GM18858 (cell line): ENCODE results near the gene FCRL6.

ENCODE experiments used
- ATAC-seq: cut with Tn5 transposase; IDR thresholded peaks from one replicate; pipeline ENCODE4 v1.9.1; 2021; ENCODE audit not compliant: unreplicated experiment

FCRL6 gene

DNA sequence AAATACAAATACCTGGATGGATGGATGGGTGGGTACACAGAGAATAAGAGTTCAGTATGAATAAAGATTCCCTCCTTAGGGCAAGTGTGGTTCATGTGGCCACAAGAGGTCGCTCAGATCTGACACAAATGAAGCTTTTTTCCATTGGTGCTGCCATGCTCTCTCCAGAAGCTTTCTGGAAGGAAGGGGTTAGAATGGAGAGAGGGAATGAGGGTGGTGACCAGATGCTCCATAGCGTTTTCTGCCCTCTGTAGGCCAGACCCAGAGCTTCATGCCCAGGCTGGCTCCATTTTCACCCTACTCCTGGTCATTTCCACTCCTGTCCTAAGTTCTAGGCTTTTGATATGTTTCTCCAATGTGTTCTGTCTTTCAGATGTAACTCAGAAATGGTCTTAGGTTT is 3.3 kb upstream of the FCRL6 start:
- no peak for ATAC-seq

DNA sequence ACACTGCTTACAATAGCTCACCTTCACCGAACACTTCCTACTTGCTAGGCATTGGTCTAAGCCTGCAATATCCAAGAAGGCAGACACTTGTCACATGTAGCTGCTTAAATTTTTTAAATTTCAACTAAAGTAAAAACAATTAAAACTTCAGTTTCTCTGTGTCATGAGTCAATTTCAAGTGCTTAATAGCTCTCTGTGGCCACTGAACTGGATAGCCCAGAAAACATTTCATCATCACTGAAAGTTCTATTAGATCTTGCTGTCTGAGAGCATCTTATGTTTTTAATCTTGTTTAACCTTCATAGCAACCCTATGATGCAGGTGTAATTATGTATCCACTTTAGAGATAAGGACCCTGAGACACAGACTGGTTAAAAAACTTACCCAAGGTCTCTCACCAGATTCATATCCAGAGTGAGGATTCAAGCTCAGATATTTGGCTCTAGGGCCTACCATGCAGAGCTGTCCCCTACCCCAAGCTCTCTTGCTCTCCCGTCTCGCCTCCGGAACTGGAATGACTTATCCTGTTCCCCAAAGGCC is 2.6 kb upstream of the FCRL6 start:
- no peak for ATAC-seq

DNA sequence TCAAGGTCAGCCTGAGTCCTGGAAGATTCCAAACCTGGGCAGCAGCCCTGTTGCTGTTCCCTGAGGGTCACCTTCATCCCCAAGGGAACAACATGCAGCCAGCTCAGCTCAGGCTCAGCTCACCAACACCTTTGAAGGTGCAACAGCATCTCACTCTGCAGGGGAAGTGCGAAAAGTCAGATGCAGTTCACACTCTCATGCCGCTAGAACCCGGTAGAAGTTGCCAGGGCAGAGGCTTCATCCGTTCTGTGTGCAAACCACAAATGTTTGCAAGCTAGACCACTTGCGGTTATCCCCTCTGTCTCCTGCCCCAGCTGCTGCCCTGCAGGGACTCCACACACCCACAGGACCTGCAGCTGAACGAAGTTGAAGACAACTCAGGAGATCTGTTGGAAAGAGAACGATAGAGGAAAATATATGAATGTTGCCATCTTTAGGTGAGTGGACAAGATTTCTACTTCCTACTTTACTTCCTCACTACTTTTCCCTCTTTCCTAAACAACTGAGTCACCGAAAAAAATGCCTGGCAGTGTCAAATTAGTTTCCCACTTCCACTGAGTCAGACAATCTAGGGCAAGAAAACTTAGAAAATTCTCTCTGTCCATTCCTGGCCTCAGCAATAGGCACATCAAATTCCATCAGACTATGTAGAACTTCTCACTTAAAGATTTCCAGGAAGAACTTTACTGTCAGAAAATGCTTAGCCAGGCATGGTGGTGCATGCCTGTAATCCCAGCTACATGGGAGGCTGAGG is 1.8 kb upstream of the FCRL6 start:
- peak; percentile 64 for ATAC-seq

DNA sequence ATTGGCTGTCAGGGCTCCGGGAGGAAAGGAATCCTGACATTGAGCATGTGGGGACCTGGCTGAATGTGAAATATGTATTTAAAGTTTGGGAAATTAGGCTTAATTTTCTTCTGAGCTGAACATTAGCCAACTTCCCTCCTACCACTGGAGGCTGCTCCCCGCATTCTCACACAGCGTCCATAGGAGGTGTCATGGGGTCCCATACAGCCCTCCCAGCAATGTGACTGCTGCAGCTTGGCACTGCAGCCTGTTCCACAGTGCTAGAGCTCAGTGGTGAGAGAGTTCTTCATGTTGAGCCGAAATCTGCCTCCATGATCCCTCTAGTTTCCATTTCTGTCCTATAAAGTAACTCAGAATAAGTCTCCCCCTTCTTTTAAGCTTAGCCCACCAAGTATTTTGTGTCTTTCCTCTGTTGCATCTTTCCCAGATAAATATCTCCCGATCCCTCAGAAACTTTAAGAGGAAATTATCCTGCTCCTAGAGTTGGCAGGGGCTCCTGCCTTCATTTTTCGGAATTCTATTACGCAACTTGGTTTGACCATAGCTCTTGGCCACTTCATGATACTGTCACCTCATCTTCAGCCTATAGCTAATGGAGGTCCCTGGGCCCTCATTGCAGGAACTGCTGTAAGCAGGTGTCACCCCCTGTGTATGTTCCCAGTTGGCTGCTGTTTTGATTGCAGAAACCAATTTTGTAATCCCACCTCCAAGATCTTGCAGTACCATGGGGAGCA is 2.0 kb downstream of the FCRL6 start:
- no peak for ATAC-seq

DNA sequence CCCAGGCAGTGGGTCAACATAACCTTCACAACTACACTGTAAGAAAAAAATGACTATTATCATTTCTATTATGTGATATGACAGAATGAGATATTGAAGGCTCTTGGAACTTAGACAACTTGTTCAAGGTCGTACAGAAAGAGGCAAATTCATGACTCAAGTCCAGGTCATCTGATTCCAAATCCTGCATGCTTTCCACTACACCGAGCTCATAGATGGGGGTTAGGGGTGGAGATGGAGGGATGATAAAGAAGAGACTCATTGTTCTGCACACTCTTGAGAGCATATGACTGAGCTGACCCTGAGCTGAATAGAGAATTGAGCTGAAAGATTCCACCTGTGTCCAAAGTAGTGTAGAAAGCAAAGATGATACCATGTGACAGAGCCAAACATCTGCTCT is 2.8 kb downstream of the FCRL6 start:
- ATAC-seq, result no peak

DNA sequence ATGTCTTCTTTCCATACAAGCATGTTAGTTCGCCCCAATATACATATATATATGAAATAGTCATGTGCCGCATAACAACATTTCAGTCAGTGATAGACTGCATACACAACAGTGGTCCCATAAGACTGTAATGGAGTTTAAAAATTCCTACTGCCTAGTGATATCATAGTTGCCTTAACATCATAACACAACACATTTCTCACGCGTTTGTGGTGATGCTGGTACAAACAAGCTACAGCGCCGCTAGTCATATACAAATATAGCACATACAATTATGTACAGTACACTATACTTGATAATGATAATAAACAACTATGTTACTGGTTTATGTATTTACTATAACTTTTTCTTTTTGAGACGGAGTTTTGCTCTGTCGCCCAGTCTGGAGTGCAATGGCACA is 13.8 kb downstream of the FCRL6 start:
- ATAC-seq, result no peak

DNA sequence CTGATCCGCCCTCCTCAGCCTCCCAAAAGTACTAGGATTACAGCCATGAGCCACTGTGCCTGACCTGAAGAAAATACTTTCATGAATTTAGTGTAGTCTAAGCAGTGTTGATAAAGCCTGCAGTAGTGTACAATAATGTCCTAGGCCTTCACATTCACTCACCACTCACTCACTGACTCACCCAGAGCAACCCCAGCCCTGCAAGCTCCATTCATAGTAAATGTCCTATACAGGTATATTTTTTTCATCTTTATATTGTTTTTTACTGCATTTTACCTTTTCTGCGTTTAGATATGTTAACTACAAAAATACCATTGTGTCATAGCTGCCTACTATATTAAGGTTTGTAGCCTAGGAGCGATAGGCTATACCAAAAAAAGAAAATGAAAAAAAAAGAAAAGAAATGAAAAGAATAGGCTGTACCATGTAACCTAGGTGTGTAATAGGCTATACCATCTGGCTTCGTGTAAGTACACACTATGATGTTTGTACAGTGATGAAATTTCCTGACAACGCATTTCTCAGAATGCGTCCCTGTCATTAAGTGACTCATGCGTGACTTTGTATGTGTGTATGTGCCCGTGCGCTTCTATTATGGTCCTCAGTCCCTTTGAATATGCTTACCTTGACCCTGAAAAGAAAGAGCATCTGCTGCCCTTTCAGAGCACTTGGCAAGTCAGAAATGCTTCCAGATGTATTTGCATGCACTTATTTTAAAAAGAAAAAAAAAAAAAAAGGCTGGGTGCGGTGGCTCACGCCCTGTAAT is 15.3 kb downstream of the FCRL6 start:
- ATAC-seq, result no peak

DNA sequence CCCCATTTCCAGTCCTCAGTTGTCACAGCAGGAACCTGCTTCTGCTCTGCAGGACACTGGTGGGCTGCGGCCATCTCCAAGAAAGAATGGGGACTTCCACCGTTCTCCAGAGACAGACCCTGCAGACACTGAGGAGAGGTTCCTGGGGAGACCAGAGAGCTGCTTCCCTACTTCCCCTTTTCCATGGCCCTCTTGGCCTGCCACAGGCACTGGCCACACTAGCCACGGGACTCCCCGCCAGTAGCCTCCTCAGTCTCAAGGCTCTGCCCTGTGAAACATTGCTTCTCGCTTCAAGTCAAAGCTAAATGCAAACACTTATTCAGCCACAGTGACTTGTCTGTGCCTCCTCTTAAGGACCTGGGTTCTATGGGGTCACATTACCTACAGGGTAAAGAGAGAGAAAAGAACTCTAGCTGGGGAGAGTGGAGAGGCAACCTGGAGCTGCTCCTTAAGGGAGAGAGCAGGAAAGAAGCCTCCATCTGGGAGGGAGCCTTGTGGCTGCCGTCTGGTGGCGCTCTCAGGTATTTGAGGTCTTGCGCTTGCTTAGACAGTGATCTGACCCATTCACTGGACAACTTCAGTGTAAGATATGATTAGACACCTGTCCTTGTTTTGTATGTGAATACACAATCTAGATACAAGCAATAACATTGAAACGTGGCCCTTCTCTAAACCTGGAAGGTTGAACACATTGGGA is 19.2 kb downstream of the FCRL6 start:
- ATAC-seq, result no peak

DNA sequence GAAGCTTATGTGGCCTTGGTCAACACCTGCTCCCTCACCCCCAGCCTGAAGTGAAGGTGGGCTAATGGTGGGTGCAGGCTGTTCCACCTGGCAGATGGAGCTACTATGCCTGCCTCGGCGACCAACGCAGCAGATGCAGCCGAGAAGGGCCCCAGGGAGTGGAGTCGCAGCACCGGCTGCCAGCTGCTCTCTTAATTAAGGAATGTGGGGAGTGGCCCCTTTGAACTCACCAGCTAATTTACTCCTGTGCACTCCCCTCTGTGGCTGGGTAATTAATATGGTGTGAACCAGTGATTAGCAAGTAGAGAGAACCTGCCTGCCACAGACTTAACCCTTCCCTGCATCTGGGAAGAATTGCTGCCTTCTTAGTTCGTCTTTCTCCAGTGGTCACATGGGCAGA is 21.2 kb downstream of the FCRL6 start:
- no peak for ATAC-seq

DNA sequence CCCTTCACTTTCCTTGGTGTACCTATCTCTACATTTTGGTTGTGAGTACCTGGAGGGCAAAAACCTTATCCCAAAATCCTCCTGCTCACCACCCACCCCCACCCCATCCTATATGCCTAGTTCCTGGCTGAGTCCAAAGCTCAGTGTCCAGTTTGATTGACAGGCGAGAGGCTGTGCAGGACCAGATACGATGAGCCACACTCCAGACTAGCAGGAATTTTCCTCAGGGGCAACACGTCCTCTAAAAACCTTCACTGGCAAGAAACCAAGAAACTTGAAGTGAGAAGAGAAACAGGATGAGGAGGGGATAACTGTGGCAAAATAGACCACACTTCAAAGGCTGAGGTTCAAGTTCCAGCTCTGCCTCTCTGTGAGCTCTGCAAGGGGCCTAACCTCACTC is 23.4 kb downstream of the FCRL6 start:
- no peak for ATAC-seq

DNA sequence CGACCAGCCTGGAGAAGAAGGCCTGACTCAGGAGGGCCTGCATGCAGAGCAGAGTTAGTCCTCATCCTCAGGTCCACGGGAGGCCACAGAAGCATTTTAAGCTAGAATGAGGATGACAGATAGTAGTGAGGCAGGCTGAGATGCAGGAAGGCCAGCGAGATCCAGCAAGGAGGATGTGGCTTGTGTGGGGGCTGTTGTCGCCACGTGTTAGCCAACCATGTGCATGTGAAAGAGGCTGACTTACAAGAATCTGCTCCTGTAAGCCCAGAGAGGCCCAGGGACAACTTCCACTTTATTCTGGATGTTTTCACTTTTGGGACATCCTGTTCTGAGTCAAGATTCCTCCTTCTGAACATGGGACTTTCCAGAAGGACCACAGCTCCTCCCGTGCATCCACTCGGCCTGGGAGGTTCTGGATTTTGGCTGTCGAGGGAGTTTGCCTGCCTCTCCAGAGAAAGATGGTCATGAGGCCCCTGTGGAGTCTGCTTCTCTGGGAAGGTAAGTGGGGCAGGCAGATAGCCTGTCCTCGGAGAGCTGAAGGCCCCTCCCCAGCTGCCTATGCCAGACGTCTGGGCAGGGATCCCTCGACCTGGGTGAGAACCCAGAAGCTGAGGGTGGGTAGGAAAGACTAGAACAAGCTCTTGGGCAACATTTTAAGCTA is 24.4 kb downstream of the FCRL6 start, which contains the start of gene SLAMF8:
TSS of gene SLAMF8 (plus strand) at position 433 of the 661 bp plus-strand sequence. CDS start at position 459, 26 bp downstream.
- no peak for ATAC-seq

DNA sequence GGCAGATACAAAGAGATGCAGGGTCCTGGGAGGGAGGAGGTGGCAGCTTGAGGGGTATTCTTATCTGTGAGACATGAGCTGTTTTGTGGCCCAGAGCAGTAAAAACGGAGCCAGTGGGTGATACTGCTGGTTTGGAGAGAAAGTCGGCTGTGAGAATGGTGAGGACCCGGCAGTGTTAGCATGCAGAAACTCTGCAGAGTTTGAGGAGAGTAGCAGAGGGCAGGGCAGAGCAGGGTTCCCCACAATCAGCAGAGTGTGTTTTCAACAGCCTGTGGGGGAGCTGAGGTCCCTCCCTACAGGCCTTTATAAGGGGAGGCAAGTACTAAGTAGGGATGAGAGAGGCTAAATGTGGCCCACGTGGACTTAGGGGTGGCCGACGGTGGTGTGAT is 24.9 kb downstream of the FCRL6 start:
- ATAC-seq, result no peak

DNA sequence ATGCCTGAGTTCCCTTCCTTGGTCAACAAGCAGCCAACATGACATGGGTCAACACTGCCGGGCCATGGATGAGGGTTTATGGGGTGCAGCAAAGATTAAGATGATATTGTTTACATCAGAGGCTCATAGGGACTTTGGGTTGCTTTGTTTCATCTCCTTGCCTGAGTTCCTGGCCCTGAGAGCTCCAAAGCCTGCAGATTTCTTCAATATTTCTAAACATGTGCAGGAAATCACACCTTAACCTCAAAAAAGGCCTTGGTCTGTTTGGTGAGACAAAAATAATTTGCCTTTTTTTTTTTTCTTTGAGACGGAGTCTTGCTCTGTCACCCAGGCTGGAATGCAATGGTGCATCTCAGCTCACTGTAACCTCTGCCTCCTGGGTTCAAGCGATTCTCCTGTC is 25.4 kb downstream of the FCRL6 start:
- ATAC-seq, result no peak

DNA sequence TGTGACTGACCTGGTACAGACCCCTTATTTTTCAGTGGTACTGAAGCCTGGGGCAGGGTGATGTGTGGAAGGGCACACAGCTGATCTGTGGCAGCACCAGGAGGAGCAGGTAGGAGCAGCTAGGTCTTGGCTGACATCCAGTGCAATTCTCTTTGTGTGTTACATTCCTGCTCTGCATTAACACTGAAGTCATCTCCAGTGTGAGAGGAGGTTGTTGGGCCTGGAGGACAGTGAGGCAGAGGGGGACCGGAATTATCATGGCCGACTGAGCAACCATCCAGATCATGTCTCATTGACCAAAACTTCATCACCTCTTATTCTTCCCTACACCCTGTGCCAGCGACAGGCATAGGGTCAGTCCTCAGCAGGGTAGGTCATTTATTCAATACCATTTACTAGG is 26.0 kb downstream of the FCRL6 start:
- no peak for ATAC-seq

DNA sequence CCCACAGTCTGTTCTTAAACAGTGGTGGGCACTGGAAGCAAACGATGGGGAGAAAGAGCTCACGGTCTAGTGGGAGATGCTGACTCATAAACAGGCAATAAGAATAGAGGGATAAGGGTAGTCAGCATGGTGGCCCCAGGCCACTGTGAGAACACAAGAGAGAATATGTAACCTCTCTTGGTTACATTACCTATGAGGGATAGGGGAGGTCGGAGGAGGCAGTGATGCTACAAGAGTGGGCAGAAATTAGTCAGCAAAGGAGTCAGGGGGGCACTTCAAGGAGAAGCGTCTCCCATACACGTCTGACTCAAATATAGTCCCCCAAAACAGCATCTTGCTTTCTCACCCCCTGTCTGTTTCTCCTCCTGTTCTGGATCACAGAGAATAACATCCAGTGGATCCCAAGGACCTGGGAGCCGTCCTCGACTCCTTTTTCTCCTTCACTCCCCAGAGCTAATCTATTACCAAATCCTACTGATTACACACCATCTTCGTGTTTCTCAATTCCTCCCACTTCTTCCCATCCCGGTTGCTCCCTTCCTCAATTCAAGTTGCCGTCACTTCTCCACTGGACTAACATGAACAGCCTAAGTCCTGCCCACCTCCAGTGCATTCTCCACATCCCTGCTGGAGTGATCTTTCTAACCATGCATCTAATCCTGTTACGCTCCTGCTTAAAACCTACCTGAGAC is 26.6 kb downstream of the FCRL6 start:
- ATAC-seq, result no peak

DNA sequence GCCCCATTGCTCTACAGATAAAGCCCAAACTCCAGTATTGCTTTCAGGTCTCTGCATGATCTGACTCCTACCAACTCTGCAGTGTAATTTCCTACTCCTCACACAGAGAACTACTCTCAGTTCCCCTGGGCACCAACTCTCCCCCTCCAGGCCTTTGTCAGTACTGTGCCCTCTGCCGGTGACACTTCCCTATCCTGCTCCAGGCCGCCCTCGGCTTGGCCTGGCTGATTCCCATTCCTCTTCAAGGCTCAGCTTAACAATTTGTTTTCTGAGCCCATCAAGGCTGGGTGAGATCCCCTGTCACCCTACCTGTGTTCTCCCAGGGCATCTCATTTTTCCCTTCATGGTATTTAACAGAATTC is 27.1 kb downstream of the FCRL6 start:
- peak; percentile 71 for ATAC-seq

DNA sequence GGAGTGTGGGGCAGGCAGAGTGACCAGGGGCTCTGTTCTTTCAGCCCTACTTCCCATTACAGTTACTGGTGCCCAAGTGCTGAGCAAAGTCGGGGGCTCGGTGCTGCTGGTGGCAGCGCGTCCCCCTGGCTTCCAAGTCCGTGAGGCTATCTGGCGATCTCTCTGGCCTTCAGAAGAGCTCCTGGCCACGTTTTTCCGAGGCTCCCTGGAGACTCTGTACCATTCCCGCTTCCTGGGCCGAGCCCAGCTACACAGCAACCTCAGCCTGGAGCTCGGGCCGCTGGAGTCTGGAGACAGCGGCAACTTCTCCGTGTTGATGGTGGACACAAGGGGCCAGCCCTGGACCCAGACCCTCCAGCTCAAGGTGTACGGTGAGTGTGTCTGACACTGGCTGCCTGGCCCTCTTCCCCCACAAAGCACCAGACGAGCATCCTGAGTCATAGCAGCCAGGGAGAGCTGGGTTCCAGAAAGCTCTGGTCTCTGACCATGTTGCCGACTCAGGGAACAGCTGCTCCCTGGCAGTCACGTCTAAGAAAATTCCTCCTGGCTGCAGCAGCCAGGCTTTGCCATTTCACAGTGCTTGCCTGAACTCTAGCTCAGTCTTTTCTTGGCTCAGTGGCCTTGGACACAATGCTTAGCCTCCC is 27.8 kb downstream of the FCRL6 start:
- no peak for ATAC-seq

DNA sequence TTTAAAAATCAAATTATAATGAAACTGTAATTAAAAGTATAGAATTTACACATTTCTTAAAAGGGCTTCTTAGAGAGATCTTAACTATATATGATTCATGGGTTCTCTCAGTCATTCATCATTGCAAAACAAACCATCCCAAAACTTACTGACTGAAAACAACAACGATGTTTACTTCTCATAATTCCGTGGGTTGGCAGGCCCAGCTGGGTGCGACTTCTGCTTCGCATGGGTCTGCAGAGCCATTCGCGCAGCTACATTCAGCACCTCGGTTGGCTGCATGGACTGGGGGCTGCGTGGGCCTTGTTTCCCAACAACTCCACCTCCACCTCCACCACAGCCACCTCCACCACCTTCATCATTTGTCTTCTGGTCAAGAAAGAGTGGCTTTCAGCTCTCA is 28.6 kb downstream of the FCRL6 start:
- ATAC-seq, result no peak

DNA sequence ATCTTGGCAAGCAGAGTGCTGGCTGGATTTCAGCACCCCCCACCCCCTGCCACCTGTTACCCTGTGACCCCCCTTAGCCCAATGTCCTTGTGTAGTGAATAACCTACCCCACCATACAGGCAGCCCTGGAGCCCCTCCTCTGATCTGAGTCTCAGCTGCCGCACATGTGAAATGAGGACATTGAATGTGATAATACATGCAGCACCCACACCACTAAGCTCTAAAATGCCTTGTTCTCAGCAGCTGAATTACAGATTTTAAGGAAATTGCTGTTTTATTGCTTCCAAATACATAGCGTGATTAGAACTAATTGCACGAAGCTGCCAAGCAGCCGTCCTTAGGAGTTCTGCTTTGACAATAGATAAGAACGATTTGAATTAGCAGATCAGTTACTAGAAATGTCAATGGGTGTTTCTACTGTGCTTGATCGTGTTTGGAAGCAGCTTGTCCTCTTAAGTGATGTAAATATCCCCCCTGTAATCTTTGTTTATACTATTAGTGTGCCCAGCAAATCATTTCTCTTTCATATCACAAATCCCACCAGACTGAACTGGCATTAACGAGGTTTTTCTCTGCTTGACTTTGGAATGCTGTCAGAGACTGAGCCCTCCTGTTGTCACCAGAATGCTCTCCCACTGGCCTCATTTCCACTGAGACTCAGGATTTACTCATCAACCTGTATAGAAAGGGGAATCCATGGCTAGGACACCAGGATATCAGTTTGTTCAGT is 29.4 kb downstream of the FCRL6 start:
- no peak for ATAC-seq
